ENCODE results near the gene ELK1. TPM values are rescaled to one million over a fixed set of nuclear protein-coding genes. Genes with fewer than 3 reads are reported as not detected.
A peak's percentile ranks its signal among the peaks of the same experiment; 100 is the strongest.

The ELK1 gene
- total RNA-seq, 1 experiment from 2014 or later = 57.0 TPM

- Histone ChIP-seq H4K20me1 (ENCODE audit: insufficient read depth) (no peaks in the 10 kb centered on the region), H3K4me1 (ENCODE audit: control insufficient read depth in 1 of 2, insufficient read depth in 2 of 2, low read length in 2 of 2) (peaks cover 0 to 8% of the 10 kb centered on the region in 2 experiments; a peak in 2 of 4 replicates), H3K79me2 (ENCODE audit: insufficient read depth, low read length) (peaks cover 12% of the 10 kb centered on the region), H3K9me2 (ENCODE audit: insufficient read depth) (no peaks in the 10 kb centered on the region), H3K27ac (ENCODE audit: low read depth, low read length) (no peak overlapping the region), H2AFZ (ENCODE audit: low read depth, low read length, poor library complexity, severe bottlenecking) (no peak overlapping the region), H3K4me2 (ENCODE audit: low read length) (no peak overlapping the region), H3K27me3 (ENCODE audit: insufficient read depth, low read length) (no peaks in the 10 kb centered on the region), H3K9me3 (ENCODE audit: control insufficient read depth in 1 of 2, insufficient read depth in 1 of 2, low read depth in 1 of 2, low read length in 2 of 2) (no peaks in the 10 kb centered on the region), H3K36me3 (ENCODE audit: control insufficient read depth in 1 of 2, insufficient read depth in 2 of 2, low read length in 2 of 2) (peaks cover 3 to 6% of the 10 kb centered on the region in 2 experiments; a peak in 1 of 4 replicates), H3K4me3 (replicated peaks in 1 of 2; ENCODE audit: low read depth in 1 of 2, low read length in 2 of 2) (no peak overlapping the region), H3K9ac (ENCODE audit: low read length) (no peak overlapping the region)
- CTCF ChIA-PET = no interaction called here
- DNase-seq (ENCODE audit: low read depth, low spot score) = no peak
- RAD21 ChIA-PET (ENCODE audit: low non-redundant PET in 1 of 2, low total read pairs in 2 of 2, uncharacterized antibody in 2 of 2, unreplicated experiment in 2 of 2) = no interaction called here
- POLR2A ChIA-PET = no interaction called here
- intact Hi-C loops (cut with micrococcal nuclease) = no loop called here
- no peak for TF ChIP-seq POLR2A (IDR thresholded peaks at IDR 0.05; ENCODE audit: borderline replicate concordance, extremely low read depth, insufficient read depth, insufficient read length)
- no peak for ATAC-seq
- BruUV-seq (replicated peaks) = no TSS peak
Measured at GRCh38 chrX:47587906-47588735, 62.2 kb downstream of the ELK1 start.

GRCh38 chrX:47587091-47587891 is 63.1 kb downstream of the ELK1 start:
- TF ChIP-seq POLR2AphosphoS5 (IDR thresholded peaks at IDR 0.05; ENCODE audit: low read depth, low read length) (peak; percentile 44; the same call in 1 of the 2 replicates), CBX3 (IDR thresholded peaks at IDR 0.05; ENCODE audit: low read depth) (no peak)
- Histone ChIP-seq H3K9me2 (ENCODE audit: insufficient read depth) (no peaks in the 10 kb centered on the region), H3K4me2 (ENCODE audit: low read length) (no peak overlapping the region), H3K36me3 (ENCODE audit: control insufficient read depth in 1 of 2, insufficient read depth in 2 of 2, low read length in 2 of 2) (peaks cover 3 to 6% of the 10 kb centered on the region in 2 experiments; a peak in 1 of 4 replicates), H3K9ac (ENCODE audit: low read length) (no peak overlapping the region), H2AFZ (ENCODE audit: low read depth, low read length, poor library complexity, severe bottlenecking) (no peak overlapping the region), H3K79me2 (ENCODE audit: insufficient read depth, low read length) (peaks cover 20% of the 10 kb centered on the region), H3K9me3 (ENCODE audit: control insufficient read depth in 1 of 2, insufficient read depth in 1 of 2, low read depth in 1 of 2, low read length in 2 of 2) (no peaks in the 10 kb centered on the region), H3K27ac (ENCODE audit: low read depth, low read length) (no peak overlapping the region), H3K27me3 (ENCODE audit: insufficient read depth, low read length) (no peaks in the 10 kb centered on the region), H4K20me1 (ENCODE audit: insufficient read depth) (no peaks in the 10 kb centered on the region), H3K4me1 (ENCODE audit: control insufficient read depth in 1 of 2, insufficient read depth in 2 of 2, low read length in 2 of 2) (peaks cover 0 to 11% of the 10 kb centered on the region in 2 experiments; a peak in 2 of 4 replicates), H3K4me3 (replicated peaks in 1 of 2; ENCODE audit: low read depth in 1 of 2, low read length in 2 of 2) (no peak overlapping the region)
- ChIA-PET CTCF (no interaction called here), RAD21 (ENCODE audit: low non-redundant PET in 1 of 2, low total read pairs in 2 of 2, uncharacterized antibody in 2 of 2, unreplicated experiment in 2 of 2) (no interaction called here), POLR2A (no interaction called here)
- intact Hi-C loops (cut with micrococcal nuclease) = no loop called here
- BruUV-seq (replicated peaks) = no TSS peak
- DNase-seq (ENCODE audit: low read depth, low spot score) (no peak), ATAC-seq (no peak)
